Activated T-cell treated with anti-CD3 and anti-CD28 coated beads, Interleukin-2, amount 50 U/mL, for 4 hours (primary cell): ENCODE measurements around the gene TMEM201. TPM values are rescaled to one million over a fixed set of nuclear protein-coding genes. Genes with fewer than 3 reads are reported as not detected.
"Not testable (repeated sequence)": the region's sequence is repeated elsewhere in the genome, so short reads cannot be mapped to it uniquely, and the experiment has no call there.

Experiments
- ATAC-seq, 2 donors: fragments of 200-7000 bp; cut with Tn5 transposase; one replicate each; pipeline ENCODE4 v1.10.0; 2021
- DNase-seq: peaks from one replicate; pipeline ENCODE4 v3.0.0-alpha.2; 2020
- H3K27me3 Mint-ChIP-seq: one replicate; pipeline ENCODE4 v1.8.0; 2021; ENCODE audit warnings: low read depth, mixed read lengths
- H3K36me3 Mint-ChIP-seq: one replicate; pipeline ENCODE4 v1.8.0; 2022; ENCODE audit warnings: mixed read lengths; ENCODE audit not compliant: insufficient read depth
- H3K4me1 Mint-ChIP-seq: one replicate; pipeline ENCODE4 v1.8.0; 2021; ENCODE audit warnings: low read depth, mixed read lengths
- H3K4me3 Mint-ChIP-seq: one replicate; pipeline ENCODE4 v1.8.0; 2021; ENCODE audit warnings: mild to moderate bottlenecking, moderate library complexity, mixed read lengths
- H3K9me3 Mint-ChIP-seq: one replicate; pipeline ENCODE4 v1.8.0; 2021; ENCODE audit warnings: mixed read lengths
- total RNA-seq, 3 donors: library from RNA; stranded (reverse); gene quantifications; one replicate each; pipeline ENCODE4 v1.2.1, GENCODE V29; 2021

The TMEM201 gene
- total RNA-seq, 3 donors from 2014 or later = 37.0 to 44.6 (median 38.8) TPM

DNA sequence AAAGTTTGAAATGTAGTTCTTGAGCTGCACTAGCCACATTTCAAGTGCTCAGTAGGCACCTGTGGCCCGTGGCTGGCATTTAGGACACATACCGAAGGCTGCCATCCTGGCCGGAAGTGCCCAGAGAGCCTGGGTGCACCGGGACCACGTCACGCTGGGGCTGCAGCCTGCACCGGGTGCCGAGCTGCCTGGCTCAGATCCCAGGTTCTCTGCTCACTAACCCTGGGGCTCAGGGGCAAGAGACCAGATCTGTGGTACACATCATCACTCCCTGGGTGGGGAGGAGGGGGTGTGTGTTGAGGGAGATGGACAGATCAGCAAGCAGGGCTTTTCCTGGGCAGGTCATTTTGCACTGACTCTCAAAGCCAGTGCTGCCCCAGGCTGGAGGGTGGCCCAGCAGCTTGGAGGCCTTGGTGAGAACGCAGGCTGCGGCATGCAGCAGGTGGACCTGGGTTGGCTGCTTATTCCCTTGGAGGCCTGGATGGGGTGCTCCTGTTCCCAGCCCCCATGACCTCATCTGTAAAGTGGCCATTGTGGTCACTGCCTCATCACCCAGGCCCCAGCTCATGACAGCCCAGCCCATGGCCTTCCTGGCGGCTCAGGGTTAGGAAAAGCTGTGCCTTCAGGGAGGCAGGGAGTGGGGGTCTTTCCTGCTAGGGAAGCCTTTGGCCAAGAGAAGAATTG, 23.6 kb downstream of the TMEM201 start:
- Mint-ChIP-seq H3K36me3 (peaks cover 2% of the 10 kb centered on the region), H3K4me3 (no peak overlapping the region), H3K27me3 (no peaks in the 10 kb centered on the region), H3K4me1 (no peaks in the 10 kb centered on the region), H3K9me3 (no peaks in the 10 kb centered on the region)
- ATAC-seq (no peak), DNase-seq (no peak)

DNA sequence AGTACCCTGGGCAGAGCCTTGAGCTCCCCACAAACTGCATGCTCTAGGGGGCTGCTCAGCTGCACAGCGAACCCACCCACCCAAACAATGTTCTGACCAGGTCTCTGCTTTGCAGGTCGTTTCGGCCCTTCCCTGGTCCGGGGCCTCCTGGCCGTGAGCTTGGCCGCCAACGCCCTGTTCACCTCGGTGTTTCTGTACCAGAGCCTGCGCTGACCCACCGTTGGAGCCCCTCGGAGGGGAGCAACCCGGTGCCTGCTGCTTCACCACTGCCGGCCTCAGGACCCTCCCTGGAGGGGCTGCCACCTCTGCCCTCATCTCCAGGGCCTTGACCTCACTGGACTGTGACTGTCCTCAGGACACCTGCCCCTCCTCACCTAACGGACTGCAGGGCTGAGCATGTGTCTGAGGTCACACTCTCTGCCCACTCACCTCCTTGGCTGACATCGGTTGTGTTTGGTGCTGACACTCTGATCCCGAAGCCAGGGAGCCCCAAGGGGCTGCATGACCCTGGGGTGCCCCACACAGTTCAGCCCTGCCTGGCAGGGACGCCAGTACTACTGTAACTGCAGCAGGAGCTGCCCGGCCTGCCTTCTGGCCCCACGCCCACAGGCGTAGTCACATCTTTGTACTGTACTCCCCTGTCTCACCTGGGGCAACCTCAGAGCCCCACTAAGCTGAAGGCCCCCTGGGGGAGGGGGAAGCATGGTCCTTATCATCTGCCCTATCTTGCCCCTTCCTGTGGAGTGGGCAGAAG, 24.3 kb downstream of the TMEM201 start:
- Mint-ChIP-seq H3K36me3 (no peaks in the 10 kb centered on the region), H3K4me3 (no peak overlapping the region), H3K27me3 (no peaks in the 10 kb centered on the region), H3K9me3 (no peaks in the 10 kb centered on the region), H3K4me1 (no peaks in the 10 kb centered on the region)
- ATAC-seq = no peak
- DNase-seq = no peak

DNA sequence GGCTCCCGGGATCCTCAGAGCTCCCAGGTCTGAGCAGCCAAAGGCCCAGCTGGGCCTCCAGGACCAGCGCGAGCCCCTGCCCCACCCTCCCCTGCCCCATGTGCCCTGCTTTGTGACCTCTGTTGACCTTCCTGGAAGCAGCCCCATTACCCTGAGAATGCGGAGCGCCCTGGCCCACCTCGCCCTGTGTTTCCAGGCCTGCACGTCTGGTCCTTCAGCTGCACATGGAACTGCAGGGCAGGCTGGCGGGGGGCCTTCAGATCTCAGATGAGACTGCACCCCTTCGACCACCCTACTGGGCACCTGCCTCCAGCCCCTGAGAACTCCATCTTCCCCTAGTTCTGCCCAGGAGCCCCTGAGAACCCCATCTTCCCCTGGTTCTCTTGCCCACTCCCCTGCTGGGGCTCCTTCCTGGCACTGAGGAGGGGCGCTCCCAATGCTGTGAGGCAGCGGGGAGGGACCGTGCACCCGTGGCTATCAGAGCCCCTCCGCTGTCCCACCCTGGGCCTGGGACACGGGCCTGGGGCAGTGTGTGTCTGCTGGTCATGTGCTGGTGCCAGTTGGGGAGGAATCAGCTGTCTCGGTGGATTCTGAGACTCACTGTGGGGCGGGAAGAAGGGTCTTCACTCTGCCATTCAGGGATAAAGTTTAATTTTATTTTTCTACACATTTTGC, 25.1 kb downstream of the TMEM201 start:
- DNase-seq (no peak), ATAC-seq (no peak)
- Mint-ChIP-seq H3K36me3 (no peaks in the 10 kb centered on the region), H3K4me3 (no peak overlapping the region), H3K4me1 (no peaks in the 10 kb centered on the region), H3K27me3 (no peaks in the 10 kb centered on the region), H3K9me3 (no peaks in the 10 kb centered on the region)

DNA sequence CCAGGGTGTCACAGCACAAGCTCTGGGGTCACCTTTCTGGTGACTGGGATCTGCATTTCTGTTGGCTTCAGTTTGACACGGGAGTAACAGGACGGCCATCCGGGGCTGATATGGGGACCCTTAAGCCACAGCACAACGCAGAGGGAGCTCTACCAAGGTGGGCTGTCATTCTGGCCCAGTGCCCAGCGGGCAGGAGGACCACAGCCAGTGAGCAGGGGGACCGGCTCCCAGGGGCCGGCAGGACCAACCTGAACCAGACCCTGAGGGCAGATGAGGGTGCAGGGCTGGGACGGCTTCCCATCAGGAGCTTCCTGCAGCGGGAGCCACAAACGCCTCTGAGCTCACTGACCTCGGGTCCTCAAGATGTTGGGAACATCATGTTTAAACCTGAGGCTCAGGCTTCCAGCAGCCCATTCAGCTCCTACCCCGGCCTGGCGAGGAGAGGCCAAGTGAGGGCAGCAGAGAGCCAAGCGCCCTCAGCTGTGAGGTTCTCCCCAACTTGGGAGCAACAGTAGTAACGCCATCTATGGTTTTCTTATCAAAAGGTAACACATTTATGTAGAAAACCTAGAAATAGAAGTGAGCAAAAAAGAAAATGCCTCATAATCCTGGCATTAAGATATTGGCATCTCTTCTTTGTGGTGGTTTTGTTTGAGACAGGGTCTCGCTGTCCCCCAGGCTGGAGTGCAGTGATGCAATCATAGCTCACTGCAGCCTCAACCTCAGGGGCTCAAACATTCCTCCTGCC, 26.8 kb downstream of the TMEM201 start:
- Mint-ChIP-seq H3K4me1 (no peaks in the 10 kb centered on the region), H3K4me3 (no peak overlapping the region), H3K9me3 (no peaks in the 10 kb centered on the region), H3K27me3 (peaks cover 5% of the 10 kb centered on the region), H3K36me3 (no peaks in the 10 kb centered on the region)
- DNase-seq (peak; percentile 43), ATAC-seq (peak; percentile 72 to 77)

DNA sequence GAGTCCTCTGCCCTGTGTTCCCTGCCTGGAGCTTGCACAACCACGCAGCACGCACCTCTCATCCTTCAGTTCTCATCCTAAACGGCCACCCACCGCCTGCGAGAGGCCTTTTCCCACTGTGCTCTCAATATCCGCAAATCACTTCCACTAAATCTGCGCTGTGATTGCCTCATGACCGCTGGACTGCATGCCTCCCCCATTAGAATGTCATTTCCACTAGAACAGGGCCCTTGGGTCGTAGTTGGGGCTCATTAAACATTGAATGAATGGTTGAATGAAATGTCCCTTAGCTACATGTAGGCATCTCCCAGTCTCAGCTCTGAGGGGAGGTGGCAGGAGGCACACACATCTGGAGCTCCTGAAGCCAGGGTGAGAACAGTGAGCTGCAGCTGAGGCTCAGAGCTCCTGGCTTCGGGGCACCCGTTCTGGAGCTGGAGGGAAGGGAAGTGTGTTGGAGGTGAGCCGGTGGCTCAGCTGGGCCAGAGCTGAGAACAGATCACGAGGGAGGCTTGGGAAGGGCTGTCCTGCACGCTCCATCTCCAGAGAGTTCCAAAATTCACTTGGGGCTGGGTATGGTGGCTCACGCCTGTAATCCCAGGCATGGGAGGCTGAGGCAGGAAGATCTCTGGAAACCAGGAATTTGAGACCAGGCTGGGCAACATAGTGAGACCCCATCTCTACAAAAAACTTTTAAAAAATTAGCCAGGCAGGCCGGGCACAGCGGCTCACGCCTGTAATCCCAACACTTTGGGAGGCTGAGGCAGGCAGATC, 30.4 kb downstream of the TMEM201 start:
- Mint-ChIP-seq H3K4me3 (no peak overlapping the region), H3K27me3 (peaks cover 10% of the 10 kb centered on the region), H3K36me3 (no peaks in the 10 kb centered on the region), H3K4me1 (peaks cover 2% of the 10 kb centered on the region), H3K9me3 (no peaks in the 10 kb centered on the region)
- ATAC-seq = no peak
- DNase-seq = no peak

DNA sequence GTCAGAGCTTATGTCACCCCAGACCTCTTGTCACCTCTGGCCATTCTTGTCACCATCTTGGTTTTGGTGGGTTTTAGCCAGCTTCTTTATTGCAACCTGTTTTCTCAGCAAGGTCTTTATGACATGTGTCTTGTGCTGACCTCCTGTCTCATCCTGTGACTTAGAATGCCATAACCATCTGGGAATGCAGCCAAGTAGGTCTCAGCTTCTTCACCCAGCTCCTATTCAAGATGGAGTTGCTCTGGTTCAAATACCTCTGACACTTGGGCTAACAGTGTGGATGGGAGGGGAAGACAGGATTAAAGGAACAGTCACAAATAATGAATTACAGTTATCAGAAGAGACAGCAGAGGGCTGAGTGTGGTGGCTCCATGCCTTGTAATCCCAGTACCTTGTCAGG, 32.3 kb downstream of the TMEM201 start:
- peaks cover 7% of the 10 kb centered on the region for H3K4me1 Mint-ChIP-seq

DNA sequence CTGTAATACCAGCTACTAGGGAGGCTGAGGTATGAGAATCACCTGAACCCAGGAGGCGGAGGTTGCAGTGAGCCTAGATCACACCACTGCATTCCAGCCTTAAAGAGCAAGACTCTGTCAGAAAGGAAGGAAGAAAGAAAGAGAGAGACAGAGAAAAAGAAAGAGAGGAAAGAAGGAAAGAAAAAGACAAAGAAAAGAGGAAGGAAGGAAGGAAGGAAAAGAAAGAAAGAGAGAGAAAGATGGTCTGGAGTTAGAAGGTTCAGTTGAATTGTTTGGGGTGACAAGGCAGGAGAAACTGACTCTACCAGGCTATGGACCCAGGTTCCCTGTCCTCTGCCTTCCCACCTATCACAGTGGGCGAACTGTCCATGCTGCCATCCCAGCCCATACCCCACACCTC, 35.4 kb downstream of the TMEM201 start:
- H3K4me1 Mint-ChIP-seq = peaks cover 27% of the 10 kb centered on the region
- H3K4me3 Mint-ChIP-seq = peak overlapping the region; percentile 31

More for the DNA sequence above, 32.3 kb downstream of the TMEM201 start:
- no peak for ATAC-seq
- Mint-ChIP-seq H3K9me3 (no peaks in the 10 kb centered on the region), H3K36me3 (no peaks in the 10 kb centered on the region), H3K27me3 (peaks cover 10% of the 10 kb centered on the region), H3K4me3 (no peak overlapping the region)
- no peak for DNase-seq

DNA sequence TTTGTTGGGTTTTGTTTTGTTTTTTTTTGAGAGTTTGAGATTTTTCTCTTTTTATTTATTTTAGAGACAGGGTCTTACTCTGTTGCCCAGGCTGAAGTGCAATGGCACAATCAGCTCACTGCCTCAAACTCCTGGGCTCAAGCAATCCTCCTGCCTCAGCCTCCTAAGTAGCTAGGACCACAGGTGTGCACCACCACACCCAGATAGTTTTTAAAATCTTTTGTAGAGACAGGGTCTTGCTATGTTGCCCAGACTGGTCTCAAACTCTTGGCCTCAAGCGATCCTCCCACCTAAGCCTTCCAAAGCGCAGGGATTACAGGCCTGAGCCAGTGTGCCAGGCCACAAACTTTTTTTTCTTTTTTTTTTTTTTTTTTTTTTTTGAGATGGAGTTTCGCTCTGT, 36.3 kb downstream of the TMEM201 start:
- H3K9me3 Mint-ChIP-seq, H3K36me3 Mint-ChIP-seq, H3K4me3 Mint-ChIP-seq, ATAC-seq, DNase-seq, H3K27me3 Mint-ChIP-seq: not testable (repeated sequence)
- peaks cover 32% of the 10 kb centered on the region for H3K4me1 Mint-ChIP-seq

More for the DNA sequence above, 35.4 kb downstream of the TMEM201 start:
- Mint-ChIP-seq H3K36me3 (no peaks in the 10 kb centered on the region), H3K27me3 (peaks cover 9% of the 10 kb centered on the region), H3K9me3 (no peaks in the 10 kb centered on the region)
- DNase-seq (no peak), ATAC-seq (no peak)

DNA sequence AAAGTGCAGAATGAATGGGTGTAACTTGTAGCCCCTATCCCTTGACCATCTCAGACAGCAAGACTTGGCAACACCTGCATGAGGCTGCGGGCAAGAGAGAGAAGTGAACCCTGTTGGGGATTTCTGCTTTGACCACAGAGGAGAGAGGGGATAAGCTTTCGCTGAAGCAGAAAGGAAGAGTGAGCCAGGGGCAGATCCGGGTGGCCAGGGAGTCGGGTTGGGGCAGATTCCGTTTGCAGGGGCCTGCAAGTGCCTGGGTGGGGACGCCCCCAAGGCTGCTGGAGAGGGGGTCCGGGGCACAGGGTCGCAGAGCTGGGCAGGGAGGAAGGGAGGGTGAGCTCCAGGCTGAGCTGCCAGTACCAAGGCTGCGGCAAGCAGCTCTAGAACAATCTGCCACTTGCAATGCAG, 37.5 kb downstream of the TMEM201 start:
- Mint-ChIP-seq H3K36me3 (no peaks in the 10 kb centered on the region), H3K27me3 (no peaks in the 10 kb centered on the region), H3K4me1 (peaks cover 43% of the 10 kb centered on the region), H3K9me3 (no peaks in the 10 kb centered on the region), H3K4me3 (peak overlapping the region; percentile 78)
- DNase-seq (no peak), ATAC-seq (no peak)

DNA sequence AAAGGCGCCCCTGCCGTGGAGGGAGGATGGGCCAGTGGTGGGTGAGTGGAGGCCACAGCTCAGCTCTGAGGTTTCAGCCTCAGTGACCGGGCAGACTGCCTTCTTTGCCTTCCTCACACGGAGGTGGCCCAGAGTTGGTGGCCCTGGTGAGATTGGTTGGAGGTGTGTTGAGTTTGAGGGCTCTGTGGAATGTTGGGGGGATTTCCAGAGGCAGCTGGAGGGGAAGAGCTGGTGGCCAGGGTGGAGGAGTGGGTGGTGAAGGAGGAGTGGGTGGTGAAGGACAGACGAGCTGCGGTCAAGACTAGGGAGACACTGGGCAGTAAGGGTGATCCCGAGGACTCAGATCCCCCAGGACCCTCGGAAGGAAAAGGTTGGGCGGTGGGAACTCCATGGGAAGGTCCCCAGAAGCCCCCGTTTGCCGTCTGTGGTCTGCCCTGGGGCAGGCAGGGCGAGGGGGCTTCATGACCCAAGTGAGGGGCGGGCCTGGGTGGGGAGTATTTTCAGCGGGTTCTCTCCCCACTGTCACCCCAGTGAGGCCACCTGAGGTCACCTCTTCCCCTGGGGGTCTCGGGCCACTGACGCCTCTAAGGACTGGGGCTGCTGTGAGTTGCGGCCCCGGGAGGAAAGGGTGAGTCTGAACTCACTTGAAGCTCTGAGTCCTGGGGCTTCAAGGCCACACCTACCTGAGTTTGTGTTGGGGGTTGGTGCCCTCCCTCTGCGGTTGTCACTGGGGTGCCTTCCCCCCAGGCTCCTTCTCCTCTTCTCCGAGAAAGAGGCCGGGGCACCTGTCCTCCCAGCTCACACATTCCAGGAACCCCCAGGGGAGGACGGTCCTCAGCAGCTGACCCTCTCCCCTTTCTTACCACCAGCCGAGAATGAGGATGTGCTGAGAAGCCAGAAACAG, 40.1 kb downstream of the TMEM201 start:
- H3K27me3 Mint-ChIP-seq = no peaks in the 10 kb centered on the region
- no peaks in the 10 kb centered on the region for H3K36me3 Mint-ChIP-seq
- ATAC-seq (peak; percentile 41 to 45), DNase-seq (peak; percentile 58)
- H3K4me1 Mint-ChIP-seq = peaks cover 65% of the 10 kb centered on the region
- H3K9me3 Mint-ChIP-seq = no peaks in the 10 kb centered on the region
- H3K4me3 Mint-ChIP-seq = peak overlapping the region; percentile 93

DNA sequence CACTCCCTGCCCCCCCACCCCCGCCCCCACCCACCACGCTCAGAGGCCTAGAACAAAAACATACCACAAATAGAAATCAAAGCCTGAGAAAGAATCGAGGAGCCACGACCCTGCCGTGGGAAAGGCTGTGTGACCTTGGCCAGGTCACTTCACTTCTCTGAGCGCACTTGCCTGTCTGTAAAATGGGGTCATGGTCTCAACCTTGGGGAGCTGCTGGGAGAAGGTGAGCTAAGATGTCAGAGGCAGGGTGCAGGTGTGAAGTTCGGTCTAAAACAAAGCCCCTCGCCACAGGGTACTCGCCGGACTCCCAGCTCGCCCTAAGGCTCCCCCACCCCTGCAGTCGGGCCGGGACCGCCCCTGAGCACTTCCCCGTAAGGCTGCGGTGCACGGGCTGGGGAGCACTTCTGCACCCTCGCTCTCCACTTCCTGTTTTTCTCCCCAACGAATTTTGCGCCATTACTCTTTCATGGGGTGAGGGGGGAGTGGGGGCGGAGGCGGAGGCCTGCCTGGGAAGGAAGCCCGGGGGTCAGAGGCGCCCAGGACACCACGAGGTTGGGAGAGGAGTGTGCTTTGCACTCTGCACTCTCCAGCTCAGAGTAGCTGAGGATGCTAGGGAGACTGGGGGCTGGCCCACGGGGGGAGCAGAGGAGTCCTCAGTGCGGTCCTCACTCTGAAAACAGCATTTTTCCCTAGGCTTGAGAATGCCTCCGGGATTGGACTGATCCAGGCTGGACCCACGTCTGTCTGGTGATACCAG, 40.9 kb downstream of the TMEM201 start:
- Mint-ChIP-seq H3K36me3 (peaks cover 2% of the 10 kb centered on the region), H3K9me3 (no peaks in the 10 kb centered on the region), H3K4me3 (peak overlapping the region; percentile 93), H3K27me3 (no peaks in the 10 kb centered on the region), H3K4me1 (peaks cover 69% of the 10 kb centered on the region)
- ATAC-seq = peak; percentile 43 to 46
- DNase-seq = peak; percentile 53

DNA sequence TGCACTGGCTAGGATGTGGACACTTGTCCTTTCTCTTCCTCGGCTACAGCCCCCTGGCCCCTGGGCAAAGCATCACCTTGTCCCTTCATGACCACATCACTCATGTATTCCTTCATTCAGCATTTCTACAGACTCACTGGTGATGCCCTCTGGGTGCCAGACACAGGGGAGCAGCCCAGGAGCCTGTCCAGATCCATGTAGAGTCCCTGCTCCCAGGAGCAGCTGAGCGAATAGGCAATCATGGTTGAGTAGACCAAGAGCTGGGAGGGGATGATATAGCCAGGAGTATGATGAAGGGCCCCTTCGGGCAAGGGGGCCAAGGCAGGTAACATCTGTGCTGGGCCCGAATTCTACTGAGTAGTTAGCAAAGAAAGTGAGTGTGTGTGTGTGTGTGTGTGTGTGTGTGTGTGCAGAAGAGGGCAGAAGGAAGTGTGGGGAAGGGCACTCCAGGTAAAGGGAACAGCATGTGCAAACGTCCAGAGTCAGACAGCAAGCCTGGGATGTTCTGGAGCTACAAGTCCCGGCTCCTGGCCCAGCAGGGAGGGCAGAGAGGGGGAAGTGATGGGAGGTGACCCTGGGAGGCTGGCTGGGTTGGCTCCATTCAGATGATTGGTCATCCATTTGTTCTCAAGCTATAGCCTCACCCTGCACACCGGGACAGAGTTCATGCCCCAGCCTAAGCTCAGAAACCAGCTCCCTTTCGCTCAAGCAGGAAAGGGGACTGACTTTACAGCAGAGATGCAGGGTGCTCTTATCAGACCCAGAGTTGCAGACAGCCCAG, 41.8 kb downstream of the TMEM201 start:
- Mint-ChIP-seq H3K9me3 (no peaks in the 10 kb centered on the region), H3K4me1 (peaks cover 78% of the 10 kb centered on the region), H3K4me3 (peak overlapping the region; percentile 93), H3K27me3 (no peaks in the 10 kb centered on the region), H3K36me3 (peaks cover 10% of the 10 kb centered on the region)
- no peak for ATAC-seq
- DNase-seq = no peak
